ENCODE data around the gene MTA1.

Gene MTA1

GRCh38 chr14:105493921-105494605, 74.4 kb downstream of the MTA1 start:
- Histone ChIP-seq H3K4me3 (ENCODE audit: low read depth in 1 of 2, low read length in 1 of 2) (no peak overlapping the region), H3K4me1 (ENCODE audit: control insufficient read depth in 1 of 2, insufficient read depth in 1 of 2, low read depth in 1 of 2, low read length in 1 of 2) (peaks cover 19 to 20% of the 10 kb centered on the region in 2 experiments), H3K9me3 (no peaks in the 10 kb centered on the region), H3K36me3 (peaks cover 16% of the 10 kb centered on the region), H3K27ac (no peak overlapping the region), H3K27me3 (no peaks in the 10 kb centered on the region)
- TF ChIP-seq, protein P1, sequence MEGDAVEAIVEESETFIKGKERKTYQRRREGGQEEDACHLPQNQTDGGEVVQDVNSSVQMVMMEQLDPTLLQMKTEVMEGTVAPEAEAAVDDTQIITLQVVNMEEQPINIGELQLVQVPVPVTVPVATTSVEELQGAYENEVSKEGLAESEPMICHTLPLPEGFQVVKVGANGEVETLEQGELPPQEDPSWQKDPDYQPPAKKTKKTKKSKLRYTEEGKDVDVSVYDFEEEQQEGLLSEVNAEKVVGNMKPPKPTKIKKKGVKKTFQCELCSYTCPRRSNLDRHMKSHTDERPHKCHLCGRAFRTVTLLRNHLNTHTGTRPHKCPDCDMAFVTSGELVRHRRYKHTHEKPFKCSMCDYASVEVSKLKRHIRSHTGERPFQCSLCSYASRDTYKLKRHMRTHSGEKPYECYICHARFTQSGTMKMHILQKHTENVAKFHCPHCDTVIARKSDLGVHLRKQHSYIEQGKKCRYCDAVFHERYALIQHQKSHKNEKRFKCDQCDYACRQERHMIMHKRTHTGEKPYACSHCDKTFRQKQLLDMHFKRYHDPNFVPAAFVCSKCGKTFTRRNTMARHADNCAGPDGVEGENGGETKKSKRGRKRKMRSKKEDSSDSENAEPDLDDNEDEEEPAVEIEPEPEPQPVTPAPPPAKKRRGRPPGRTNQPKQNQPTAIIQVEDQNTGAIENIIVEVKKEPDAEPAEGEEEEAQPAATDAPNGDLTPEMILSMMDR (IDR thresholded peaks at IDR 0.05): no peak

- Histone ChIP-seq H3K36me3 (peaks cover 18% of the 10 kb centered on the region), H3K4me3 (ENCODE audit: low read depth in 1 of 2, low read length in 1 of 2) (no peak overlapping the region), H3K9me3 (no peaks in the 10 kb centered on the region), H3K27me3 (no peaks in the 10 kb centered on the region), H3K27ac (no peak overlapping the region), H3K4me1 (ENCODE audit: control insufficient read depth in 1 of 2, insufficient read depth in 1 of 2, low read depth in 1 of 2, low read length in 1 of 2) (peaks cover 14 to 15% of the 10 kb centered on the region in 2 experiments)
- TF ChIP-seq, protein P1 (IDR thresholded peaks at IDR 0.05): no peak
Observed at GRCh38 chr14:105494606-105494929, 74.9 kb downstream of the MTA1 start.

DNA sequence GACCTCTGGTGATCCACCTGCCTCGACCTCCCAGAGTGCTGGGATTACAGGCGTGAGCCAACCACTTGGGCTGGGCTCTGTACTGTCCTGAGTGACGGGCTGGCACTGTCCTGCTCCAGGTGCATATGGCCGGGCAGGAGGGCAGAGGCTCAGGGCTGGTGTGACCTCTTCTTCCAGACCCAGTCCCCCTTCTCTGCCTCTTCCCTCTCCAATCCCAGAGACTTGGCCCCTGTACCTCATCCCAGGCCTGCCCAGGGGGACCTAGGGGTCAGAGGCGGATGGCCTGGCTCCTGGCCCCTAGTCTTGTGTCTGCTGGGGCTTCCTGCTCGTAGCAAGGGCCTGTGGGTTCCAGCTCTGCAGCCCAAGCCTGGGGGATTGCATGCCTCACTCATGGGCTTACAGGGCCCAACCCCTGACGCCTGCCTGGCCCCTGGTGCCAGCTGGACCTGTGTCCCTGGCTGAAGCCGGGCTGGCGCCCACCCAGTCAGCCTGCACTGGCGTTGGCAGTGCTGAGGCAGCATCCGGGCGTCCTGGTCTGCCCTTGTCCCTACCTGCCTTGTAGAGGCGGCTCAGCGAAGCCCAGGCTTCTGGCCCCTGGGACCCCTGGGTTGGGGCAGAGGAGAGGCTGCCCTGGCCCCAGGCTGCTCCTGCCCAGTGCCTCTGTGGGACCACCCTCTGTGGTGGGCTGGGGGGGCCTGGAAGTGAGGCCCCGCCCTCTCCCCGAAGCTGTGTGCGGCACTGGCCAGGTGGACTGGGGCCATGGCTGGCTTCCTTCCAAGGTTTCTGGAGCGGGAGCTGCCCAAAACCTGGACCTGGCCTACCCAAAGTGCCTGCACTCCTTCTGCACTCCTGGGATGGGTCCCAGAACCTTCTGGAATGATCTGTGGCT, 75.7 kb downstream of the MTA1 start:
- Histone ChIP-seq H3K9me3 (no peaks in the 10 kb centered on the region), H3K27ac (no peak overlapping the region), H3K4me1 (ENCODE audit: control insufficient read depth in 1 of 2, insufficient read depth in 1 of 2, low read depth in 1 of 2, low read length in 1 of 2) (peaks cover 7 to 8% of the 10 kb centered on the region in 2 experiments), H3K27me3 (no peaks in the 10 kb centered on the region), H3K4me3 (ENCODE audit: low read depth in 1 of 2, low read length in 1 of 2) (no peak overlapping the region), H3K36me3 (peaks cover 18% of the 10 kb centered on the region)
- TF ChIP-seq, protein P1 (IDR thresholded peaks at IDR 0.05): no peak

DNA sequence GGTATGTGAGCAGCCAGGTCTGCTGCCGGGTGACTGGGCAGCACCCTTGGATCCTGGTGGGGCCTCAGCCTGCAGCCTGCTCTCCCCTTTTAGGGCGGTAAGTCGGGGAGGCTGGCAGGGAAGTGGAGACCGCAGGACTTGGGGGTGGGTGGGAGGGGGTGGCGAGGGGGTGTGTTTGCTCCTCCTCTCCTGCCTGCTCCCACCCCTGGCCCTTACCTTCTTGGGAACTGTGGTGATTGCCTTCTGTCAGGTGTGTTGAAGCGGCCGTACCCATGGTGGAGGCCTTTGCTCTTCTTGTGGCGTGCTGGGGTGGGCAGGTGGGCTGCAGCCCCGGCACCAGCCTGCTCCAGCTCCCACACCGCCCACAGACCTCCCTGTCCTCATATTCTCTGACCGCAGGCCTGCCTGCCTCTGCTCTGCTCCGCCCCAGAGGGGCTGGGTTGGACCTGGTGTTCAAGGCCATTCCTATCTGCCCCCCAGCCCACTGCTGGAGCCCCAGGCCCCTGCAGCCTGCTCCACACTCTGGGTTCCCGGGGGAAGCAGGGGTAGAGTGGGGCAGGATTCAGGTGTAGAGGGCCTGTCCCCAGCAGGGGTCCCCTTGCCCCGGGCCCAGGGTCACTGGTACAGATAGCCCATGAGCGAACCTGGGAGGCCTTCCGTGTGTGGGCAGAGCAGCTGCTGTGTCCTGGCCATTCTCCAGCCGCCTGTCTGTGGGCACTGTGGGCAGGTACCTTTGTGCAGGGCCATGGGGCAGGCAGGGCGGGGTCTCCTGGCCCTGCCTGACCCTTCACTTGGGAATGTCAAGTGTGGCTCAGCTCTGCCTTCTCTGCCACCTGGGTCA, 76.6 kb downstream of the MTA1 start:
- Histone ChIP-seq H3K4me3 (ENCODE audit: low read depth in 1 of 2, low read length in 1 of 2) (no peak overlapping the region), H3K9me3 (no peaks in the 10 kb centered on the region), H3K4me1 (ENCODE audit: control insufficient read depth in 1 of 2, insufficient read depth in 1 of 2, low read depth in 1 of 2, low read length in 1 of 2) (peaks cover 5 to 8% of the 10 kb centered on the region in 2 experiments), H3K27me3 (no peaks in the 10 kb centered on the region), H3K27ac (no peak overlapping the region), H3K36me3 (peaks cover 18% of the 10 kb centered on the region)
- TF ChIP-seq, protein P1 (IDR thresholded peaks at IDR 0.05): no peak

GRCh38 chr14:105496831-105497591, 77.4 kb downstream of the MTA1 start:
- no peaks in the 10 kb centered on the region for H3K9me3 ChIP-seq
- H3K4me1 ChIP-seq (ENCODE audit: control insufficient read depth in 1 of 2, insufficient read depth in 1 of 2, low read depth in 1 of 2, low read length in 1 of 2): peaks cover 0 to under 1% of the 10 kb centered on the region in 2 experiments
- TF ChIP-seq, protein P1 (IDR thresholded peaks at IDR 0.05): no peak
- H3K27me3 ChIP-seq: no peaks in the 10 kb centered on the region
- no peak overlapping the region for H3K27ac ChIP-seq
- no peak overlapping the region for H3K4me3 ChIP-seq (ENCODE audit: low read depth in 1 of 2, low read length in 1 of 2)
- H3K36me3 ChIP-seq: peaks cover 18% of the 10 kb centered on the region
